Measurements from ENCODE around the gene BMPER. TPM values are rescaled to one million over a fixed set of nuclear protein-coding genes. Genes with fewer than 3 reads are reported as not detected.

The BMPER gene
- polyA plus RNA-seq, 1 donor from 2014 or later: not detected

DNA sequence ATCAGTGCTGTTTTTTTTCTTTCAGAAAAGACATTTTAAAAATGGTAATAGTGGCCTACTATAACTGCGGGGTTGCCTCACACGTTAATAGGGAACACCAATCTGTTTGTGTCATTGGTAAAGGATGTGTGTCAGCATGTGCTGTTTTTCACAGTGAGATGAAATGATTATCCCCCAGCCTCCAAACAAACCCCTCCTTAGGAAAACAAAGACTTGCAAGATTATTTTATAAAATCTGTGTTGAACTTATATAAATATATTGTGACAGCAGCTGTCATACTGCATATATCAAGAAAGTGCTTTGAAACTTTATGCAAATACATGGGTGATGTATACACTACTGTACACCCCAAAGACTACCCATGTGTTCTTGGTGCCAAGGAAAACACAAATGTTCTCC is 125.8 kb downstream of the BMPER start:
- no peak overlapping the region for H3K27ac Mint-ChIP-seq

DNA sequence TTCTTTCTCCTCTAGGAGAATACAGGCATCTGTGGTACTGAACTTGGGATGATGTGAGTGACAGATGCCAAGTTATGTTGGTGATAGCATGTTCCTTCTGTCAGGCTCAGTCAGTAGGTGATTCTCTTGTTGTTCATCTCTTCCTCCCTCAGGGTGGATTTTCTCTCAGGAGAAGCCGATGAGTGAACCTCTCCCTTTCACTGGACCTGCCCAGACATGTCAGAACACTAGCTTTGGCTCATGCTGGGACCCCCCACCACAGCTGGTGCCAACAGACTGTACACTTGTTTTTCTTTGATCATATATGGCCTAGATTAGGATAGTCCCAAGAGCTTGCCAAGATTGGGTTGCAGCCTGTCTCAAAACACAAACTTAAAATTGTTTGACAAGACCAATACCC is 129.4 kb downstream of the BMPER start:
- Mint-ChIP-seq H3K27me3 (no peaks in the 10 kb centered on the region), H3K4me1 (no peaks in the 10 kb centered on the region), H3K36me3 (no peaks in the 10 kb centered on the region), H3K4me3 (no peak overlapping the region), H3K27ac (no peak overlapping the region), H3K9me3 (peaks cover 0 to 3% (median 2%) of the 10 kb centered on the region in 3 donors)

More for the DNA sequence above, 125.8 kb downstream of the BMPER start:
- peaks cover 0 to 4% (median 0%) of the 10 kb centered on the region in 3 donors for H3K9me3 Mint-ChIP-seq
- no peaks in the 10 kb centered on the region for H3K36me3 Mint-ChIP-seq
- no peak overlapping the region for H3K4me3 Mint-ChIP-seq
- no peaks in the 10 kb centered on the region for H3K27me3 Mint-ChIP-seq
- H3K4me1 Mint-ChIP-seq: peaks cover 0 to 2% (median 0%) of the 10 kb centered on the region in 3 donors

DNA sequence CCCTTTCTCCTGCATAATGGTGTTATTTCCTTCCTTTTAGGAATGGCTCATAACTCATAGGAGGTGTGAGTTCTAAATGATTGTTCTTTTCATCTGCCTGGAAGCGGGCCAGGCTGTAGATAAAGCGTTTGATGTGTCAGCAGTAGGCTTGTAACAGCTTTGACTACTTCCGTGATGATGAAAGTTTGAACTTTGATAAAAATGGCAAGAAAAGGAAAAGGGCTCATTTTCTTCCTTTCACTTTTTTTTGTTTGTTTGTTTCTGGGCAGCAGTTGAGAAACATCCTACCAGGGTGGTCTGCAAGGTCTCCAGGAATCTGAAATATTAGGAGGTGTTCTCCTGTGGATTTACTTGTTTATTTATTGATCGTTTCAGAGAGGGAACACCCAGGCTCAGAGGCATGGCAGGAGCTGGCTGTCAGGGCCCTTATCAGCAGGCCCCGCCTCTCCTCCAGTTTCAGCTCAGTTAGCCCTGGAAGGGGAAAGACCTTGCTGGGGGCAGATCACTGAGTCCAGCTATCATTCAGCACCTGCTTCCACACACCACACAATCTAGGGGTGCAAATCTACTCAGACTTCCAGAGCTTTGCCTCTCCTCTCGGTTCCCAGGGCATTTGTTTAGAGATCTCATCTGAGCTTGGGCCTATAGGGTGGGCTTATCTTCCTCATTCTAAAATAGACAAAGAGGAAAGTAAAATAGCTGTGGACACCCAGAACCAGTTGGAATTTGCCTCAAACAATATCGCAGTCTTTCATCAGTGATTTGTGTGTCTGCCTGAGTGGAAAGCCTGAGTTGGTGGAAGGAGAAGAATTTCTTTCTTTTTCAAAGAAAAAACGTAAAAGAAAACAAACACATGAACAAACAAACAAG is 130.9 kb downstream of the BMPER start:
- Mint-ChIP-seq H3K4me3 (no peak overlapping the region), H3K27ac (peak overlapping the region in 1 of 3 donors; percentile 33), H3K27me3 (no peaks in the 10 kb centered on the region), H3K4me1 (no peaks in the 10 kb centered on the region), H3K36me3 (no peaks in the 10 kb centered on the region), H3K9me3 (peaks cover 0 to 3% (median 2%) of the 10 kb centered on the region in 3 donors)

DNA sequence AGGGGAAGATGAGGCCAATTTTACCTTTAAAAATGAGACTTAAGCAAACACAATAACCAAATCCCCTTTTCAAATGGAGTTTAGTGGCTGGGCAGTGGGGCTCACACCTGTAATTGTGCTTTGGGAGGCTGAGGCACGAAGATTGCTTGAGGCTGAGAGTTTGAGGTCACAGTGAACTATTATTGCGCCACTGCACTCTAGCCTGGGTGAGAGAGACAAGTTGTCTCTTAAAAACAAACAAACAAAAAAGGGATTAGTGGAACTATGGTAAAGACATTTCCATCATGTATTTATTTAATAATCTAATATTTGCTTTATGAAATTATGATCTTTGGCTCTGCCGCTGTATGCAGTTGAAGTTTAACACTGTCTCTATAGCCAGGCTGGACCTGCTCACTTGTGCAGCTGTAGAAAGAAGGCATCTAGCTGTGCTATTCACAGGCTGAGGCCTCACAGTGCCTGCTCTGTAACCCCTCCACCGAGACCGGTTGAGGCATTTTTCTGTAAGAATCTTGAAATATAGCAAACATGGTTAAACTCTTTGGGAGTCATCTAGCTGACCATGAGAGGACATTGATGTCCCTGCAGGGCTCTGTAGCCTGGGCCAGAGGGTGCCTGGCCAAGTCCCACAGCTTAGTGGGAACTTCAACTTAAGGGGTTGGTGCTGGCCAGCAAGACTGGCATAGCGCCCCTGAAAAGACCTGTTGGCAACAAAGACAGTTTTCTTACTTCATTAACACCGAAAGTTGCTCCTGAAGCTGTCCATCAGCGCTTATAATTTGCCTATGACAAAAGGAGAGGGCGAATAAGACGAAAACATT is 131.8 kb downstream of the BMPER start:
- H3K27ac Mint-ChIP-seq: no peak overlapping the region
- no peaks in the 10 kb centered on the region for H3K4me1 Mint-ChIP-seq
- H3K27me3 Mint-ChIP-seq: no peaks in the 10 kb centered on the region
- no peak overlapping the region for H3K4me3 Mint-ChIP-seq
- no peaks in the 10 kb centered on the region for H3K36me3 Mint-ChIP-seq
- H3K9me3 Mint-ChIP-seq: peaks cover 0 to 2% (median 2%) of the 10 kb centered on the region in 3 donors

DNA sequence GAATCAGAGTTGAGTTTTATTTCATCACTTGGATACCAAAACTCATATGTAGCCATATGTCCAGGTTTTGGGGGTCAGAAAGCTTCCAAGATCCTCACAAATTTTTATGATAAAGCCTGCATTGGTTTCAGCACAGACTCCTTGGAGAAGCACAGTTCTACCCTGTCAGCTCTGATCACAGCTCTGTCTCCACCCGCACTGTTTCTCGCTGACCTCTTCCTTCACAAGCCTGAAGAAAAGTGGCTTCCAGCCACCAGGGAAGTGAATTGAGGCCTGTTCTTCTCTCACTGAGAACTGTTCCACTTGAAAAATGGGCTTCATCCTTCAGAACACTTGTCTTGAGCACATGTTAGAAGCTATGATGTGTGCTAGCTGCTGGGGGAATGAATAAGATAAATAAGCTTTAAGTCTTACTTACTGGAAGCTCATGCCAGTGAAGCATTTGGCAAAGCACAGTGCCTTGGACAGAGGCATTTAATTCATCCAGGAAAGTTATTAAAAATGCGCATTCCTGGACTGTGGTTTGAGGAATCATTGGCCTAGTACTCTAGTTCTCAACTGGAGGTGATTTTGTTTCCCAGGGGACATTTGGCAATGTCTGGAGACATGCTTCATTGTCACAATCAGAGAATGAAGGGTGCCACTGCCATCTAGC is 133.6 kb downstream of the BMPER start:
- H3K4me1 Mint-ChIP-seq: no peaks in the 10 kb centered on the region
- H3K27ac Mint-ChIP-seq: no peak overlapping the region
- H3K9me3 Mint-ChIP-seq: peaks cover 0 to 2% (median 0%) of the 10 kb centered on the region in 3 donors
- H3K36me3 Mint-ChIP-seq: no peaks in the 10 kb centered on the region
- H3K4me3 Mint-ChIP-seq: no peak overlapping the region
- no peaks in the 10 kb centered on the region for H3K27me3 Mint-ChIP-seq

DNA sequence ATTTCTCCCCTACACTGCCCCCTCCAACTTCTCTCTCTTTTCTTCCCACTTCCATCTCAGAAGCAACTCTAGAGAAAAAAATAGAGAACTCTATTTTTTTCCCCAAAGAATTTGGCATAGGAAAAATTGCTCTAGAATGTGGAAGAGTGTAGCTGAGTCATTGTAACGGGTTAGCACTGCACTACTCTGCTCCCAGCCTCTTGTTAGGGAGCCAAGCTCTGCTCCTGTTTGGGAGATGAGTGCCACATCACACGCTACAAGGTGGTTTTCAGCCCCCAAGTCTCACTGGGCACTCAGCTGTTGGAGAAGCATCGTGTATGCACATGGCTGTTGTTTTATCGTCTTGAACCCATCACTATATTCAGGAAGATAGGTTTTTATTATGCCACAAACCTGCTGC is 136.4 kb downstream of the BMPER start:
- H3K4me3 Mint-ChIP-seq: no peak overlapping the region
- H3K4me1 Mint-ChIP-seq: no peaks in the 10 kb centered on the region
- no peaks in the 10 kb centered on the region for H3K36me3 Mint-ChIP-seq
- peaks cover 0 to under 1% (median 0%) of the 10 kb centered on the region in 3 donors for H3K9me3 Mint-ChIP-seq
- no peak overlapping the region for H3K27ac Mint-ChIP-seq
- H3K27me3 Mint-ChIP-seq: no peaks in the 10 kb centered on the region

DNA sequence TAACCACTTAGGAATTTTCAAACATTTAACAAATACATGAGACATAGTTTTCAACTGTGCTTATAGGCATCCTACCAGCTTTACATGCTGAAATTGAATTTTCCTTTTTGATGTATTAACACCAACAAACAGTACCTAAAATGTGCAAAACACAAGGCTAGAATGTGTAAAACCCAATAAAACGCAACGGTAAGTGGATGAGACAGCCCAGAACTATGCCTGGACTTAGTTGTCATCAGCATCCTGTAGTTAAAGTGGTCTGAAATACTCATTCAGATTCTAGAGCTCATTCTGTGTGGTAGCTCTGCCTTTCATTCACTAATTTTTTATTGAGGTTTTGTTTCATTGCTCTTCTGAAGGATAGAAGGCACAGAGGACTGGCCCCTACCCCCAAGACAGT is 137.1 kb downstream of the BMPER start:
- H3K4me1 Mint-ChIP-seq: no peaks in the 10 kb centered on the region
- no peaks in the 10 kb centered on the region for H3K9me3 Mint-ChIP-seq
- no peak overlapping the region for H3K27ac Mint-ChIP-seq
- no peaks in the 10 kb centered on the region for H3K27me3 Mint-ChIP-seq
- no peak overlapping the region for H3K4me3 Mint-ChIP-seq
- no peaks in the 10 kb centered on the region for H3K36me3 Mint-ChIP-seq

DNA sequence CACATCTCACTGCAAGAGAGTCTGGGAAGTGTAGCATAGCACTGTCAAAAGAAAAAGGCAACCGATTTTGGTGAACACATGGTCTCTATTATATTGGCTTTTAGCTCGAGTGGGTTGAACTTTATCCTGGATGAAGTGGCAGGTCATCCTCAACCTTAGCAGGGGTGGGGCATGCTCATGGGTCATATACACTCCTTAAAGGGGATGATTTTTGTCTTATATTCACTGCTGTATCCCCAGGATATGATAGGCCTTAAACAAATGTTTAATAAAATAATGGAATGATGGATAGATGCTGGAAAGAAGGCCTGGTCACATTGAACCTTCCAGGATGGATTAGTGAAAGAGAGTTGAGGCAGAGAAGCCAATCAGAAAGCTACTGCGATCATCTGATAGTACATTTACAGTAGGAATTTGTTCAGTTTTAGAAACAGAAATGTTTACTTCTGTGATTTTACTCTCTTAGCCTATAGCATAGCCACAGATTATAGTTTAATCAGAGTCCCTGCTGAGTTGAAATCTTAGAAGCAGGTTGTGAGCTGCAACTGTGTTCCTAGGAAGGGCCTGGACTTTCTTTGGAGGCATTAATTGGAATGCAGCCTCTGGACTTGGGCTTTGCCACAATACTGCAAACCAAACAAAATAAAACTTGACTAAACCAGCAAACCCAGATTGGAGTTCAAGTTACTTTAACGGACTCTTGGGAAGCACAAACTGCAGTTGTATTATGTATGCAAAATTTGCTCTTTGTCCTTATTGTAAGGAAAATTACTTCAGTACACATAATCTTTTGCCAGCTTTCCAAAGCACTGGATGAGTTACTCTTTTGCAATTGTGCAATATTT is 138.3 kb downstream of the BMPER start:
- no peaks in the 10 kb centered on the region for H3K36me3 Mint-ChIP-seq
- no peak overlapping the region for H3K4me3 Mint-ChIP-seq
- H3K4me1 Mint-ChIP-seq: no peaks in the 10 kb centered on the region
- H3K27ac Mint-ChIP-seq: no peak overlapping the region
- no peaks in the 10 kb centered on the region for H3K27me3 Mint-ChIP-seq
- peaks cover 0 to 2% (median 0%) of the 10 kb centered on the region in 3 donors for H3K9me3 Mint-ChIP-seq

DNA sequence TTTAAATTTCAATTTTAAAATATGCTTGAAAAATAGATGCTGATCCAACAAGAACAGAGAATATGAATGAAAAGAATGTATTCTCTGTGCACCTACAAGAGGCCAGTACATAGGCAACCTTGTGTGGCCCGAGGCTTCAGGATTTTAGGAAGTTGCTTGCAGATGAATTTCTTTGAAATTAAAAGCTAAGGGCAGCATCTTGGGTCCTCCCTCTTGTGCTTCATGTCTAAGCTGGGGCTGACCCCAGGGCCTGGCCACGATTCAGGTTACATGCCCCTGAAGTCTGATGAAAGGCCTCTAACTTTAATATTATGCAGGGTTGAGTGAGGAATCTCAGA is 138.9 kb downstream of the BMPER start:
- no peaks in the 10 kb centered on the region for H3K4me1 Mint-ChIP-seq
- H3K27ac Mint-ChIP-seq: no peak overlapping the region
- H3K27me3 Mint-ChIP-seq: no peaks in the 10 kb centered on the region
- no peak overlapping the region for H3K4me3 Mint-ChIP-seq
- peaks cover 0 to 2% (median 0%) of the 10 kb centered on the region in 3 donors for H3K9me3 Mint-ChIP-seq
- no peaks in the 10 kb centered on the region for H3K36me3 Mint-ChIP-seq

DNA sequence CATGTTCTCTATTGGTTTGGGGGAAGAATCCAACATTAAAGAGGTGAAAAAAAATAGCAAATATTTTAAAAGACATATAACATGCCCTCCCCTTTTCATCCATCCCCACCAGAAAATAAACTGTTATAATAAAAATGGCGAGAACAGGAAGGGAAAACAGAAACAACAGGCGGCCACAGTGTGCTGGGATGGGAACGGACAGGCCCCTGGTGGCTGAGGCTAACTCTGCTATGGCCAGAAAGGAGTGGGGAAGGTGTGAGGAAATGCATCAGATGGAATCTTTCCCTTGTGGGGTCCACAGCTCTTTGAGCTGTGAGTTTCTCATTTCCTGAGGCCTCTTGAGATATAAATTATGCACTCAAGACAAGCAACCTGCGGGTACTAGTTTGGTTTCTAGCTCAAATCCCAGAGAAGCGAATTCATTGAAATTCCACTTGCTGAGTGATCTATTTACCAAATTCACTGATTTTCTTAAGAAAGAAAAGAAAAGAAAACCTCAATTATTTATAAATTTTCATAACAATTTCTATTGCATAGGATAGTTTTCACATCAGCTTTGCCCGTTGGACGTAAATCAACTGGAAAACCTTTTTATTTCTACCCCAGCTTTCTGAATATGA is 139.5 kb downstream of the BMPER start:
- H3K4me3 Mint-ChIP-seq: no peak overlapping the region
- no peaks in the 10 kb centered on the region for H3K27me3 Mint-ChIP-seq
- peaks cover 0 to 2% (median 0%) of the 10 kb centered on the region in 3 donors for H3K9me3 Mint-ChIP-seq
- peaks cover 1% of the 10 kb centered on the region for H3K36me3 Mint-ChIP-seq
- H3K27ac Mint-ChIP-seq: no peak overlapping the region
- H3K4me1 Mint-ChIP-seq: no peaks in the 10 kb centered on the region

DNA sequence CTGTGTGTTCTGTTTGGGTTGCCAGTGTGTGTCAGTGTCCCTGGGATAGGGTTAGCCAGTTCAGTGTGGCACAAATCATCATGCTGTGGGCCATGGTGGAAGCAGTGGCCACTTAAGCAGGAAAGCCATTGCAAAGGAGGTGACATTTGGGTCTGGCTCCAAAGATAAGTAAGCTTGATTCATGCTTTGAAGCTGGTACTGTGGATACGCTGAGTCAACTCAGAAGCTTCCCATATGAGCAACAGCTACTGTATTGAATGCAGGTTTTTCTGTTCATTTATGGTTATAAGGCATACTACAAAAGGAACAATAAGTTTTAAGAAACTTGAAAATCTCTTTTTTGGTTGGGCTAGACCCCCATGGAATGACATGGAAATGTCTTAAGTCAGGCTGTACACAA is 143.1 kb downstream of the BMPER start:
- Mint-ChIP-seq H3K27me3 (no peaks in the 10 kb centered on the region), H3K9me3 (peaks cover 0 to 2% (median 0%) of the 10 kb centered on the region in 3 donors), H3K36me3 (peaks cover 1% of the 10 kb centered on the region), H3K27ac (no peak overlapping the region), H3K4me3 (no peak overlapping the region), H3K4me1 (no peaks in the 10 kb centered on the region)

DNA sequence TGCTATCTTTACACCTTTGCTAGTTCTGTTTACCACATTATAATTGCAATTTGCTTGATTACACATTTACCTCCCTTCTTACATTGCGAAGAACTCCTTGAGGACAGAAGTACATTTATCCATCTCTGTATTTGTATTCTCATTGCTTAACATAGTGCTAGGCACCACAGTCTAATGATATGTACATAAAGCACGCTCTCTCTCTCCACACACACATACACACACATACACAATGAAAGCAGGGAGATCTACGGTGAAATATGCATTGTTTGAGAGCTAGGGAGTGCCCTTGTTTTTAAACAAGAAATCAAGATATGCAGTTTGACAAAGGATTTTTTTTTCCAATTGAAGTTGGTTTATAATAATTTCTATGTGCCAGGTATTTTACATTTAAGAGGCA is 148.7 kb downstream of the BMPER start:
- Mint-ChIP-seq H3K4me1 (no peaks in the 10 kb centered on the region), H3K27ac (no peak overlapping the region), H3K27me3 (no peaks in the 10 kb centered on the region), H3K9me3 (peaks cover 0 to 4% (median 0%) of the 10 kb centered on the region in 3 donors), H3K36me3 (peaks cover 1% of the 10 kb centered on the region), H3K4me3 (no peak overlapping the region)

DNA sequence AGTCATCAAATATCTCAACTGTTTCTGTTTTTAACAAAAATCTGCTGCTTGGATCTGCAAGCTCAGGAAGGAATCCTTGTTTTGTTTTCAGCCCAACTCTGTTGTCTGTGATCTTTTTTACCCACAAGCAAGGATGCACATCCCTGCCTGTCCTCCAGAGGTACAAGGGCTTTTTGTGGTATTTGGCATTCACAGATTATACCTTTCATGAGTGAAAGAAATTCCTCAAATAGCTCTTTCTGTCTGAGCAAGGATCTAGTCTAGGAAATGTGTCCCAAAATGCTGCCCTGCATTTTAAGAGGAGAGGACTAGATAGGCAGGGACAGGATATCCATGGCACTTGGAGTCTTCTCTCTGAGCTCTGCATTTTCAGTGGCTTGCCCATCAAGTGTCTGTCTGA is 151.8 kb downstream of the BMPER start:
- no peaks in the 10 kb centered on the region for H3K36me3 Mint-ChIP-seq
- H3K4me1 Mint-ChIP-seq: no peaks in the 10 kb centered on the region
- H3K9me3 Mint-ChIP-seq: peaks cover 0 to 4% (median 0%) of the 10 kb centered on the region in 3 donors
- H3K27me3 Mint-ChIP-seq: no peaks in the 10 kb centered on the region
- no peak overlapping the region for H3K27ac Mint-ChIP-seq
- no peak overlapping the region for H3K4me3 Mint-ChIP-seq

DNA sequence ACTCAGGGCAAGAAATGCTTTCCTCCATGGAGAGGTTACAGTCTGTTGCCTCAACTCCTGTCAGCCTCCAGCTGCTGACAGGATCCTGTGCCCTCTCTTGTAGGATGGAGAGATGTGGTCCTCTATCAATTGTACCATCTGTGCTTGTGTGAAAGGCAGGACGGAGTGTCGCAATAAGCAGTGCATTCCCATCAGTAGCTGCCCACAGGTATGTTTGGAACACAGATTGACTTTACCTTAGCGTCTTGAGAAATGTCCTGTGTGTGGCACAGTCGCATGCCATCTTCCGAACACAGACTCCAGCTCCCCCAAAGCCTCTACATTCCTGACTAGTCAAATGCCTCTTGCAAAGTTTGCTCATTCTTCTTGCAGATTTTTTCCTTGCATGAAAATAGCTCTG is 152.6 kb downstream of the BMPER start:
- no peak overlapping the region for H3K27ac Mint-ChIP-seq
- H3K4me1 Mint-ChIP-seq: no peaks in the 10 kb centered on the region
- H3K9me3 Mint-ChIP-seq: peaks cover 0 to 4% (median 0%) of the 10 kb centered on the region in 3 donors
- no peak overlapping the region for H3K4me3 Mint-ChIP-seq
- H3K36me3 Mint-ChIP-seq: no peaks in the 10 kb centered on the region
- H3K27me3 Mint-ChIP-seq: no peaks in the 10 kb centered on the region
